Esophagus muscularis mucosa (tissue), 4 donors: ENCODE measurements around the gene MORN3.

ENCODE experiments used
- EP300 ChIP-seq: sonication (generic); formaldehyde crosslinking; IDR thresholded peaks from one replicate; pipeline ENCODE4 v1.6.1; 2017; ENCODE audit warnings: antibody characterized with exemption
- POLR2A ChIP-seq: fragments of 450-650 bp; IDR thresholded peaks from one replicate; pipeline ENCODE4 v1.6.1; 2017; ENCODE audit warnings: antibody characterized with exemption, moderate library complexity, mild to moderate bottlenecking, low read depth
- TF ChIP-seq, protein P1 (sequence below), 3 experiments: fragments of 200-600 bp in 2 of 3; fragments of 450-650 bp in 1 of 3; sonication (generic) in 2 of 3; IDR thresholded peaks; one replicate each; pipeline ENCODE4 v1.5.1; 2017 to 2019; ENCODE audit warnings: antibody characterized with exemption in 3 of 3, mild to moderate bottlenecking in 2 of 3, moderate library complexity in 1 of 3

DNA sequence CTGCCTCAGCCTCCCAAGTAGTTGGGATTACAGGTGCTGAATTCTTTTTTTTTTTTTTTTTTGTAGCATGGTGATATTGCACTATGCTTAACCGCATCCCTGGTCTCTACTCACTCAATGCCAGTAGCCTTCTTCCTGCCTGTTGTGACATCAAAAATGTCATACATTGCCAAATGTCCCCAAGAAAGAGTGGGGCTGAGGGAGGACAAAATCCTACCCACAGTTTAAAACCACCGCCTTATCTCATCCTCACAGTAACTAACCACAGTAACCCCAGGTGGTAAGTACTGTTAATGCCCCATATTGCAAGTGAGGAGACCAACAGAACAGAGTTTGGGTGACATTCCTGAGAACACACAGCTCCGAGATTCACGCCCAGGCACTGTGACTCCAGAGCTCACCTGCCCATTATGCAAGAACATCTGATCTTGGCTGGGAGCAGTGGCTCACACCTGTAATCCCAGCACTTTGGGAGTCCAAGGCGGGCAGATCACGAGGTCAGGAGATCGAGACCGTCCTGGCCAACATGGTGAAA, 19.6 kb downstream of the MORN3 start:
- TF ChIP-seq, protein P1, sequence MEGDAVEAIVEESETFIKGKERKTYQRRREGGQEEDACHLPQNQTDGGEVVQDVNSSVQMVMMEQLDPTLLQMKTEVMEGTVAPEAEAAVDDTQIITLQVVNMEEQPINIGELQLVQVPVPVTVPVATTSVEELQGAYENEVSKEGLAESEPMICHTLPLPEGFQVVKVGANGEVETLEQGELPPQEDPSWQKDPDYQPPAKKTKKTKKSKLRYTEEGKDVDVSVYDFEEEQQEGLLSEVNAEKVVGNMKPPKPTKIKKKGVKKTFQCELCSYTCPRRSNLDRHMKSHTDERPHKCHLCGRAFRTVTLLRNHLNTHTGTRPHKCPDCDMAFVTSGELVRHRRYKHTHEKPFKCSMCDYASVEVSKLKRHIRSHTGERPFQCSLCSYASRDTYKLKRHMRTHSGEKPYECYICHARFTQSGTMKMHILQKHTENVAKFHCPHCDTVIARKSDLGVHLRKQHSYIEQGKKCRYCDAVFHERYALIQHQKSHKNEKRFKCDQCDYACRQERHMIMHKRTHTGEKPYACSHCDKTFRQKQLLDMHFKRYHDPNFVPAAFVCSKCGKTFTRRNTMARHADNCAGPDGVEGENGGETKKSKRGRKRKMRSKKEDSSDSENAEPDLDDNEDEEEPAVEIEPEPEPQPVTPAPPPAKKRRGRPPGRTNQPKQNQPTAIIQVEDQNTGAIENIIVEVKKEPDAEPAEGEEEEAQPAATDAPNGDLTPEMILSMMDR (IDR thresholded peaks at IDR 0.05) = no peak
- no peak for TF ChIP-seq POLR2A
- TF ChIP-seq EP300 = no peak
